Activated B cell treated with CpG ODN at 0.5 μM for 24 hours (primary cell): ENCODE data around the gene IL11. TPM values are rescaled to one million over a fixed set of nuclear protein-coding genes. Genes with fewer than 3 reads are reported as not detected.

Source experiments
- ATAC-seq: fragments of 200-7000 bp; cut with Tn5 transposase; one replicate; pipeline ENCODE4 v1.10.0; 2021; ENCODE audit warnings: low read depth, mild to moderate bottlenecking, moderate library complexity
- CTCF ChIA-PET: fragments of 350-600 bp; sonication (Branson Sonifier 250); formaldehyde crosslinking; loops from one replicate; lab custom pipeline; 2021; ENCODE audit warnings: antibody characterized with exemption; lab: Charles Lee
- POLR2A ChIA-PET: fragments of 350-600 bp; sonication (Branson Sonifier 250); formaldehyde crosslinking; loops from one replicate; lab custom pipeline; 2021; ENCODE audit warnings: antibody characterized with exemption; lab: Charles Lee
- DNase-seq: peaks from one replicate; pipeline ENCODE4 v3.0.0; 2022
- H3K27ac Mint-ChIP-seq: one replicate; pipeline ENCODE4 v1.8.0; 2020; ENCODE audit warnings: mixed read lengths
- H3K27me3 Mint-ChIP-seq: one replicate; pipeline ENCODE4 v1.8.0; 2021; ENCODE audit warnings: mixed read lengths
- H3K36me3 Mint-ChIP-seq: one replicate; pipeline ENCODE4 v1.8.0; 2021; ENCODE audit warnings: low read depth, mixed read lengths
- H3K4me1 Mint-ChIP-seq: one replicate; pipeline ENCODE4 v1.8.0; 2021; ENCODE audit warnings: mixed read lengths
- H3K4me3 Mint-ChIP-seq: one replicate; pipeline ENCODE4 v1.8.0; 2020; ENCODE audit warnings: mild to moderate bottlenecking, mixed read lengths
- H3K9me3 Mint-ChIP-seq: one replicate; pipeline ENCODE4 v1.8.0; 2020; ENCODE audit warnings: mixed read lengths
- intact Hi-C: fragments of 100-400 bp; cut with micrococcal nuclease; formaldehyde crosslinking; loops from one replicate; pipeline ENCODE4 v1.15.1; 2024
- total RNA-seq: library from RNA; stranded (reverse); gene quantifications from 2 replicates; pipeline ENCODE4 v1.2.3, GENCODE V29; 2022
- TF ChIP-seq, protein P1 (sequence below): fragments of 200-600 bp; IDR thresholded peaks from one replicate; pipeline ENCODE4 v1.8.0; 2022; ENCODE audit warnings: antibody characterized with exemption, mild to moderate bottlenecking

IL11 gene
- total RNA-seq, 1 donor from 2014 or later: not detected

DNA sequence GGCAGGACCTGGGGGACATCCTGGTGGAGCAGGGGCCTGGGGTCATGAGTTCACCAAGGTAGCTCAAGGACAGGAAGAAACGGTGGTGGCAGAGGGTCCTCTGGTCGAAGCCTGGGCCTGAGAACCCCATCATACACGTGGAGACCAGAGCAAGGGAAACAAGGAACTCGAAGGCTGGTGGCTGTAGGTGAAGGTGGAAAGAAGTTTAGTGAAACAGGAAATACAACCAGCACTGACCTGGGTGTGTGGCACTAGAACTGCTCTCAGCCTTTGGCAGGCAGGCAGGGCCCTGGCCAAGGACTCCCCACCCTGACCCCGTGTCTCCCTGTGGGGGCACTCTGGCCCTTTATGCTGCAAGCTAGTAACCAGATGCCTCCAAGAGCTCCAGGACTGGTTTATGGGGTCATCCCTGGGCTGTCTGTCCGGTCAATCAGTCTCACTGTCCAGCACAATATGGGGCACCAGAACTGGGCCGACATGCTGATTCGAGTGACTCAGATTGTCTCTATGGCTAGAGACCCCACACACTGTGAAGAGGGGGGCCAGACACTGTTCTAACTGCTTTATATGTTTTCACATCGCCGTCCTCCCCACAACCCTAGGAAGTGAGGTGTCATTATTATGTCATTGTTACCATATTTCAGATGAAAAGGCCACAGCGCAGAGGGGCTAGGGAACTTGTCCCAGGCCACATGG is 19.5 kb downstream of the IL11 start:
- Mint-ChIP-seq H3K27me3 (peaks cover 39% of the 10 kb centered on the region), H3K4me3 (no peak overlapping the region), H3K9me3 (no peaks in the 10 kb centered on the region), H3K36me3 (peaks cover 1% of the 10 kb centered on the region), H3K27ac (no peak overlapping the region), H3K4me1 (peaks cover 18% of the 10 kb centered on the region)
- ChIA-PET POLR2A (no interaction called here), CTCF (no interaction called here)
- DNase-seq (no peak), ATAC-seq (no peak)
- TF ChIP-seq, protein P1, sequence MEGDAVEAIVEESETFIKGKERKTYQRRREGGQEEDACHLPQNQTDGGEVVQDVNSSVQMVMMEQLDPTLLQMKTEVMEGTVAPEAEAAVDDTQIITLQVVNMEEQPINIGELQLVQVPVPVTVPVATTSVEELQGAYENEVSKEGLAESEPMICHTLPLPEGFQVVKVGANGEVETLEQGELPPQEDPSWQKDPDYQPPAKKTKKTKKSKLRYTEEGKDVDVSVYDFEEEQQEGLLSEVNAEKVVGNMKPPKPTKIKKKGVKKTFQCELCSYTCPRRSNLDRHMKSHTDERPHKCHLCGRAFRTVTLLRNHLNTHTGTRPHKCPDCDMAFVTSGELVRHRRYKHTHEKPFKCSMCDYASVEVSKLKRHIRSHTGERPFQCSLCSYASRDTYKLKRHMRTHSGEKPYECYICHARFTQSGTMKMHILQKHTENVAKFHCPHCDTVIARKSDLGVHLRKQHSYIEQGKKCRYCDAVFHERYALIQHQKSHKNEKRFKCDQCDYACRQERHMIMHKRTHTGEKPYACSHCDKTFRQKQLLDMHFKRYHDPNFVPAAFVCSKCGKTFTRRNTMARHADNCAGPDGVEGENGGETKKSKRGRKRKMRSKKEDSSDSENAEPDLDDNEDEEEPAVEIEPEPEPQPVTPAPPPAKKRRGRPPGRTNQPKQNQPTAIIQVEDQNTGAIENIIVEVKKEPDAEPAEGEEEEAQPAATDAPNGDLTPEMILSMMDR: no peak
- intact Hi-C loops: no loop called here

DNA sequence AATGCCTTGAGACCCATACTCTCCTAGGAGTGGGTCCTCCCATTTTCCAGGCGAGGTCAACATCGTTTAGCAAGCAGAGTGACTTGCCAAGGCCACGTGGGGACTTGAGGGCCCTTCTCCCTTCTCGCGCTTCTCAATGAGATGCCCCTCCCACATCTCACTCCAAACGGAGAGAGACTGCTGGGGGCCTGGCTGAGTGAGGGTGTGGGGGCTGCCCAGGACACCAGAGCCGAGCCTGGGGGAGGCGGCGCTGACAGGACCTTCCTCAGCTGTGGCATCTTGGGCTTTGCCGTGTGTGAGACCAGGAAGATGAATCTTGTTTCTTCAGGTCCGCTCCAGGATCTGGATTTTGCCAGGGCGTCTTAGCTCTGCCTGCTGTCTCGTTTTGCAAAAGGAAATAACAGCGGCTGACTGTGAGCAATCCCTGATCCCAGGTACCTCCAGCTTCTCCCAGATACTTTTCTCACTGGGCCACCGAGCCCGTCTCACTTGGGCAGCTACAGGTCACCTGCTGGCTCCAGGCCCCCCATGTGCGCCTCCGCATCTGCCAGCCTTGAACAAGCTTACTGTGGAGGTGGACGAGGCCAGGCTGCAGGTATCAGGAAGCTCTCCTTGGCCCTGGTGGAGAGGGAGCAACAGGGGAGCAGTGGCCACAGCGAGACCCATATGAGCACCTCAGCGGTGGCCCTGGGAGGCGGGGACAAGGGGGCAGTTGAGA is 21.8 kb downstream of the IL11 start:
- H3K27ac Mint-ChIP-seq: no peak overlapping the region
- ChIA-PET CTCF (interaction anchor here (1.1 kb wide), 1 partner anchor 68 kb away, joined by 3 read pairs; the partner anchor contains the start of gene HSPBP1), POLR2A (interaction anchor here (0.5 kb wide), 1 partner anchor 12 kb away, joined by 5 read pairs; no protein-coding TSS in a partner anchor)
- H3K4me1 Mint-ChIP-seq: peaks cover 11% of the 10 kb centered on the region
- ATAC-seq (no peak), DNase-seq (no peak)
- peaks cover 32% of the 10 kb centered on the region for H3K27me3 Mint-ChIP-seq
- H3K9me3 Mint-ChIP-seq: no peaks in the 10 kb centered on the region
- intact Hi-C loops: no loop called here
- H3K4me3 Mint-ChIP-seq: no peak overlapping the region
- TF ChIP-seq, protein P1: no peak
- peaks cover 1% of the 10 kb centered on the region for H3K36me3 Mint-ChIP-seq

DNA sequence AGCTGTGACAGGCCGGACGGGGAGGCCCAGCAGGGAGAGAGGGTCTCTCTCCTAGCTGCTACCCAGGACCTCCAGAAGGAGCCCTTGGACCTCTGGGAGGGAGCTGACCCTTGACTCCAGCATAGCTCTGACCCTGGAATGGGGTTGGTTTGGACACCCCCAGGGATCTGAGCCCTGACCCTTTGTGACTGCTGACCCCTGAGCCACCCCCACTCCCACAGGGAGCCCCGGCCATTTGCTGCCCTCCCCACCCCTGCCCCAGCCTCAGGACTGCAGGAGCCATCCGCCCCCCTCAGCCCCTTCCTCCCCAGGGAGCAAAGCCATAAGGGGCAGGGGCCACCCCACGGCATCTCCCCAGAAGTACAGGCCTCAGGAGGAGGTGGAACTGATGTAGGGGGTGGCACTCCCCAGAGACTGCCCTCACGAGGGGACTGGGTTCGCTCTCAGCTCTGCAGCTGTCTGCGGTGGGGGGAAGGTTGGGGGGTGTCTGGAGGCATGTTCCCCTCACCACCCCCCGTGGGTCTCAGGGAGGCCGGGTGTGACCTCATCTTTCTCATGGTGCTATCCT is 22.7 kb downstream of the IL11 start:
- TF ChIP-seq, protein P1: no peak
- intact Hi-C loops: no loop called here
- ChIA-PET POLR2A (no interaction called here), CTCF (no interaction called here)
- no peak for DNase-seq
- ATAC-seq: no peak
- no peak overlapping the region for H3K27ac Mint-ChIP-seq
- no peaks in the 10 kb centered on the region for H3K9me3 Mint-ChIP-seq
- peaks cover 4% of the 10 kb centered on the region for H3K36me3 Mint-ChIP-seq
- H3K27me3 Mint-ChIP-seq: peaks cover 23% of the 10 kb centered on the region
- H3K4me3 Mint-ChIP-seq: no peak overlapping the region
- peaks cover 2% of the 10 kb centered on the region for H3K4me1 Mint-ChIP-seq

DNA sequence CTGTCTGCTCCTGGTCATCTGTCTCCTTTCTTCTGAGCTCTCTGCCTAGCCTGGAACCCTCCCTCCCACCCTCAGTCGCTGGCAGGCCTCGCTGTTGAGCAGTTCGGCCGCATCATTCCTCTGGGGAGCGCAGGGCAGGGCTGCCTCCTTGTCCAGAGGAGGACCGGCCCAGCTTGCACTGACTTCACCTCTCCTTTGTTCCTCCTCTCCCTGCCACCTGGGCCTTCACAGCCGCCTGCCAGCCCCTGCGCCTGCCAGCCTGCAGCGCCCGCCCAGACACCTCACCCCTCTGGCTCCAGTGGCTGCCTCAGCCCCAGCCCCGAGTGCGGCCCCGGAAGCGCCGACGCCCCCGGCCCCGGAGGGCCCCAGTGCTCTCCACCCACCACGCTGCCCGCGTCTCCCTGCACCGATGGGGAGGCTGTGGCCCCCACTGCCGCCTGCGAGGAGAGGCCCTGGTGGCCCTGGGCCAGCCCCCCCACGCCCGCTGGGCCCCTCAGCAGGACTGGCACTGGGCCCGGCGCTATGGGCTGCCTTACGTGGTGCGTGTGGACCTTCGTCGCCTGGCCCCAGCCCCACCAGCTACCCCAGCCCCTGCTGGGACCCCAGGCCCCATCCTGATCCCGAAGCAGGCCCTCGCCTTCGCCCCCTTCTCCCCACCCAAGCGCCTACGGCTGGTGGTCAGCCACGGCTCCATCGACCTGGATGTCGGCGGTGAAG is 23.4 kb downstream of the IL11 start:
- ATAC-seq: no peak

More for the DNA sequence above, 23.4 kb downstream of the IL11 start:
- Mint-ChIP-seq H3K36me3 (peaks cover 4% of the 10 kb centered on the region), H3K27me3 (peaks cover 18% of the 10 kb centered on the region), H3K9me3 (no peaks in the 10 kb centered on the region), H3K4me3 (no peak overlapping the region), H3K27ac (no peak overlapping the region), H3K4me1 (no peaks in the 10 kb centered on the region)
- intact Hi-C loops: no loop called here
- DNase-seq: no peak
- ChIA-PET POLR2A (no interaction called here), CTCF (no interaction called here)
- TF ChIP-seq, protein P1: no peak
